ENCODE data around the gene TPD52L1. TPM values are rescaled to one million over a fixed set of nuclear protein-coding genes. Genes with fewer than 3 reads are reported as not detected.

TPD52L1 gene
- total and polyA plus RNA-seq, 2 of the 13 experiments (the other 11 are each of a cell fraction or from before 2014, with no cell fraction given), result 0.49 to 0.53 TPM

DNA sequence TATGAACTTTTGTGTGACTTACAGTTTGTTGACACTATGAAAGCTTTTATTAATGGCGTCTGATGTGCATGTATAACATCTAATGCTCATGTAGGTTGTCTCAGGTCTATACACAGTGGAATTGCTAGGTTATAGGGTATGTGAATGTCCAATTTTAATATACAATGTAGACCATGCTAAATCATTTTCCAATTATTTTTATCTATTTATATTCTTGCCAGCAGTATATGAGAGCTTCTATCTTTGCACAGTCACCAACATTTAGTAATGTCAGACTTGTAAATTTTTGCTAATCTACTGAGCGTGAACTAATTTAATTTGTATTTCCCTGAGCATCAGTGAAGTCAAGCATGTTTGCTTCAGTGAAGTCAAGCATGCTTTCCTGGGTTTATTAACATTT is 64.4 kb downstream of the TPD52L1 start:
- no peak overlapping the region for H3K4me2 ChIP-seq (ENCODE audit: low read depth, low read length)
- H3K79me2 ChIP-seq (ENCODE audit: insufficient read depth, low read length), result no peaks in the 10 kb centered on the region
- DNase-seq (ENCODE audit: low spot score) (no peak), FAIRE-seq (no peak), ATAC-seq (no peak)
- no peaks in the 10 kb centered on the region for H4K20me1 ChIP-seq (ENCODE audit: insufficient read depth, low read length)
- in situ Hi-C loops (cut with HindIII; ENCODE audit: extremely low pct_ligation_motif_present, low pct_unique_long_range_greater_than_20kb) (no loop called here), intact Hi-C loops (cut with micrococcal nuclease; ENCODE audit: unreplicated experiment) (no loop called here)
- no peaks in the 10 kb centered on the region for H3K27me3 ChIP-seq (ENCODE audit: control insufficient read depth in 1 of 2, insufficient read depth in 2 of 2, low read length in 2 of 2)
- no peak for TF ChIP-seq RBM39 (IDR thresholded peaks at IDR 0.05; ENCODE audit: low read depth, low read length, poor library complexity, severe bottlenecking)
- TF ChIP-seq KAT2B (IDR thresholded peaks at IDR 0.05; ENCODE audit: borderline replicate concordance, low read depth, low read length), result no peak
- TF ChIP-seq ZNF839 (CRISPR knock-in tag; IDR thresholded peaks at IDR 0.05; ENCODE audit: borderline replicate concordance), result no peak
- TF ChIP-seq, protein P1, sequence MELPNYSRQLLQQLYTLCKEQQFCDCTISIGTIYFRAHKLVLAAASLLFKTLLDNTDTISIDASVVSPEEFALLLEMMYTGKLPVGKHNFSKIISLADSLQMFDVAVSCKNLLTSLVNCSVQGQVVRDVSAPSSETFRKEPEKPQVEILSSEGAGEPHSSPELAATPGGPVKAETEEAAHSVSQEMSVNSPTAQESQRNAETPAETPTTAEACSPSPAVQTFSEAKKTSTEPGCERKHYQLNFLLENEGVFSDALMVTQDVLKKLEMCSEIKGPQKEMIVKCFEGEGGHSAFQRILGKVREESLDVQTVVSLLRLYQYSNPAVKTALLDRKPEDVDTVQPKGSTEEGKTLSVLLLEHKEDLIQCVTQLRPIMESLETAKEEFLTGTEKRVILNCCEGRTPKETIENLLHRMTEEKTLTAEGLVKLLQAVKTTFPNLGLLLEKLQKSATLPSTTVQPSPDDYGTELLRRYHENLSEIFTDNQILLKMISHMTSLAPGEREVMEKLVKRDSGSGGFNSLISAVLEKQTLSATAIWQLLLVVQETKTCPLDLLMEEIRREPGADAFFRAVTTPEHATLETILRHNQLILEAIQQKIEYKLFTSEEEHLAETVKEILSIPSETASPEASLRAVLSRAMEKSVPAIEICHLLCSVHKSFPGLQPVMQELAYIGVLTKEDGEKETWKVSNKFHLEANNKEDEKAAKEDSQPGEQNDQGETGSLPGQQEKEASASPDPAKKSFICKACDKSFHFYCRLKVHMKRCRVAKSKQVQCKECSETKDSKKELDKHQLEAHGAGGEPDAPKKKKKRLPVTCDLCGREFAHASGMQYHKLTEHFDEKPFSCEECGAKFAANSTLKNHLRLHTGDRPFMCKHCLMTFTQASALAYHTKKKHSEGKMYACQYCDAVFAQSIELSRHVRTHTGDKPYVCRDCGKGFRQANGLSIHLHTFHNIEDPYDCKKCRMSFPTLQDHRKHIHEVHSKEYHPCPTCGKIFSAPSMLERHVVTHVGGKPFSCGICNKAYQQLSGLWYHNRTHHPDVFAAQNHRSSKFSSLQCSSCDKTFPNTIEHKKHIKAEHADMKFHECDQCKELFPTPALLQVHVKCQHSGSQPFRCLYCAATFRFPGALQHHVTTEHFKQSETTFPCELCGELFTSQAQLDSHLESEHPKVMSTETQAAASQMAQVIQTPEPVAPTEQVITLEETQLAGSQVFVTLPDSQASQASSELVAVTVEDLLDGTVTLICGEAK (IDR thresholded peaks at IDR 0.05), result no peak
- TF ChIP-seq, protein P1 (CRISPR knock-in tag; IDR thresholded peaks at IDR 0.05), result no peak
- TF ChIP-seq, protein P2, sequence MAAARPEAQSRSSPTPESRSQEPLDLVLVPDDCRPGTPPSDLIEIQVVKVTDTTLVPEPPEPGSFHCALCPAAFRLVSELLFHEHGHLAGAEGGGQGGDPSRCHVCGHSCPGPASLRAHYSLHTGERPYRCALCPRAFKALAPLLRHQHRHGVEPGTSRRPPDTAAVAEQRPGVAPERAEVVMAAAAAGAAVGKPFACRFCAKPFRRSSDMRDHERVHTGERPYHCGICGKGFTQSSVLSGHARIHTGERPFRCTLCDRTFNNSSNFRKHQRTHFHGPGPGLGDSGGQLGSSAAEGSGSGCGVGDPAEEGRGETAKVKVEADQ (CRISPR knock-in tag; IDR thresholded peaks at IDR 0.05; ENCODE audit: borderline replicate concordance), result no peak
- no peak for TF ChIP-seq ZFP36L1 (CRISPR knock-in tag; IDR thresholded peaks at IDR 0.05)
- TF ChIP-seq ZNF263 (CRISPR knock-in tag; IDR thresholded peaks at IDR 0.05), result no peak
- TF ChIP-seq, protein P3, sequence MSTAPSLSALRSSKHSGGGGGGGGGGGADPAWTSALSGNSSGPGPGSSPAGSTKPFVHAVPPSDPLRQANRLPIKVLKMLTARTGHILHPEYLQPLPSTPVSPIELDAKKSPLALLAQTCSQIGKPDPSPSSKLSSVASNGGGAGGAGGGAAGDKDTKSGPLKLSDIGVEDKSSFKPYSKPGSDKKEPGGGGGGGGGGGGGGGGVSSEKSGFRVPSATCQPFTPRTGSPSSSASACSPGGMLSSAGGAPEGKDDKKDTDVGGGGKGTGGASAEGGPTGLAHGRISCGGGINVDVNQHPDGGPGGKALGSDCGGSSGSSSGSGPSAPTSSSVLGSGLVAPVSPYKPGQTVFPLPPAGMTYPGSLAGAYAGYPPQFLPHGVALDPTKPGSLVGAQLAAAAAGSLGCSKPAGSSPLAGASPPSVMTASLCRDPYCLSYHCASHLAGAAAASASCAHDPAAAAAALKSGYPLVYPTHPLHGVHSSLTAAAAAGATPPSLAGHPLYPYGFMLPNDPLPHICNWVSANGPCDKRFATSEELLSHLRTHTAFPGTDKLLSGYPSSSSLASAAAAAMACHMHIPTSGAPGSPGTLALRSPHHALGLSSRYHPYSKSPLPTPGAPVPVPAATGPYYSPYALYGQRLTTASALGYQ (CRISPR knock-in tag; IDR thresholded peaks at IDR 0.05), result no peak
- no peak for TF ChIP-seq NRL (CRISPR knock-in tag; IDR thresholded peaks at IDR 0.05; ENCODE audit: borderline replicate concordance)
- ChIA-PET CTCF (ENCODE audit: low intra/inter-chr PET ratio, low total read pairs) (no interaction called here), POLR2A (no interaction called here)
- H2AFZ ChIP-seq (ENCODE audit: low read length), result no peak overlapping the region
- no peak overlapping the region for H3K27ac ChIP-seq (ENCODE audit: extremely low read length, insufficient read depth, low read length)
- H3K36me3 ChIP-seq (replicated peaks in 1 of 2; ENCODE audit: control insufficient read depth in 1 of 2, insufficient read depth in 2 of 2, low read length in 2 of 2), result no peaks in the 10 kb centered on the region
- no peaks in the 10 kb centered on the region for H3K4me1 ChIP-seq (ENCODE audit: insufficient read depth, low read length)
- H3K9me3 ChIP-seq (ENCODE audit: low read length), result no peaks in the 10 kb centered on the region
- BruUV-seq (replicated peaks), result no TSS peak
- no peak overlapping the region for H3K4me3 ChIP-seq (replicated peaks in 1 of 3; ENCODE audit: insufficient read depth in 1 of 3, low read depth in 2 of 3, low read length in 3 of 3)
- WGBS (ENCODE audit: low lambda C conversion rate), result 6% methylated on average over 2 of the region's 2 CpGs
- no peak overlapping the region for H3K9ac ChIP-seq (ENCODE audit: insufficient read depth, low read depth, low read length)
